ENCODE results near the gene RBMS3.

RBMS3 gene

DNA sequence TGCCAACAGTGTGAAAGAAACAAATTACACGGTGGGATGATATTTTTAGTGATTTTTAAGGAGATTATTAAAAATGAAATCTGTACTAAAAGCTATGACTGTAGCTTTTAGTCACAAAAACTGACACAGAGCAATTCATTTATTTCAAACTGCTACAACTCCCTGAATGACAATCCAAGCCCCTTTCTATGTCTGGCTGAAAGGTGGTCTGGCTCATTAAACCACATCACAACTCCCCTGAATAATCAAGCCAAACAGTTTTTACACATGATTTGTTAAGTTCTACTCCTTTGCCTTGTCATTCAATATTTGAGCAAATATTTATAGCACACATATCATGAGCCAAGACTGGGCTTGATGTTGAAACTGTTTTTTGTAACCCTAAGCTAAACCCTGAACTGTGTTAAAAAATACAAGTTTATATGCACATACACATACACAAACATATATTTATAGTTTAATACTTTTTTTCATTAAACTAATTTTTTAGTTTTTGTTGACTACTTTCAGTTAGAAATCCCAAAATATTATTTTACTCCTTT is 125.5 kb downstream of the RBMS3 start:
- no peak for FAIRE-seq
- TF ChIP-seq, protein P1, sequence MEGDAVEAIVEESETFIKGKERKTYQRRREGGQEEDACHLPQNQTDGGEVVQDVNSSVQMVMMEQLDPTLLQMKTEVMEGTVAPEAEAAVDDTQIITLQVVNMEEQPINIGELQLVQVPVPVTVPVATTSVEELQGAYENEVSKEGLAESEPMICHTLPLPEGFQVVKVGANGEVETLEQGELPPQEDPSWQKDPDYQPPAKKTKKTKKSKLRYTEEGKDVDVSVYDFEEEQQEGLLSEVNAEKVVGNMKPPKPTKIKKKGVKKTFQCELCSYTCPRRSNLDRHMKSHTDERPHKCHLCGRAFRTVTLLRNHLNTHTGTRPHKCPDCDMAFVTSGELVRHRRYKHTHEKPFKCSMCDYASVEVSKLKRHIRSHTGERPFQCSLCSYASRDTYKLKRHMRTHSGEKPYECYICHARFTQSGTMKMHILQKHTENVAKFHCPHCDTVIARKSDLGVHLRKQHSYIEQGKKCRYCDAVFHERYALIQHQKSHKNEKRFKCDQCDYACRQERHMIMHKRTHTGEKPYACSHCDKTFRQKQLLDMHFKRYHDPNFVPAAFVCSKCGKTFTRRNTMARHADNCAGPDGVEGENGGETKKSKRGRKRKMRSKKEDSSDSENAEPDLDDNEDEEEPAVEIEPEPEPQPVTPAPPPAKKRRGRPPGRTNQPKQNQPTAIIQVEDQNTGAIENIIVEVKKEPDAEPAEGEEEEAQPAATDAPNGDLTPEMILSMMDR (IDR thresholded peaks at IDR 0.05; ENCODE audit: insufficient read depth, missing control alignments), result no peak
- DNase-seq (ENCODE audit: insufficient read length, low spot score), result no peak

DNA sequence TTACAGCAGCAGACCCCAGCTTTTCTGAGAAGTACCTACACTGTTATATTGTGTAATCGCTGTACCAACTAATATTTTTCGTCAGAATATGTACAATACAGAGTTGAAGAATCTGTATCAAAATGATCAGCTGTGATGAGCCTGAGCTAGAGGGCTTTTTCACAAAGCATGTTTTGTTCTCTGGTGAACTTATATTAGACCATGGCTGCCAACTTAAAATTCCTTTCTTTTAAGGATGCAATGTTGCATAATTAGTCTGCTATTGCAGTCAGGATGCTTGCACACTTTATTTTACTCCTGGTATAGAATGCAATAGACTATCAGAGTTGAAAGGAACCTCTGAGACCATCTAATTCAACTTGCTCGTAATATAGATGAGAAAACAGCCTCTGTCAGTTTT is 127.8 kb downstream of the RBMS3 start:
- FAIRE-seq (no peak), DNase-seq (ENCODE audit: insufficient read length, low spot score) (no peak)
- TF ChIP-seq, protein P1 (IDR thresholded peaks at IDR 0.05; ENCODE audit: insufficient read depth, missing control alignments), result no peak

DNA sequence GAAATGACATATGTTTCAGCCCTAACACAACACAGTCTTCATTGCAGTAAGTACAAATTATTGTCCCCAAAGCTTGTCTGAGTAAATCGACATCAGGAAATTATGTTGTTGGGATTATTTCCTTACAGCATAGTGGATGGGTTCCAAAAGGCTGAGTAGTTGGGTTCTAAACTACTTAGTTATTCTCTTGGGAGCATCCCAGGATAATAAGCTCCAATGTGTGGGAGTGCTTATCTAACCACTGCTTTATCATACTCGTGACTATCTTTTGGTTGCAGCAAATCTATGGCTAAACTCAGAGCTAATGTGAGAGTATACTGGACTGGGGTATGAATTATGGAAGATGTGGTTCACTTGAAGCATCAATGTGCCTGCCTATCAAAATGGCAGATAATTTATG is 128.5 kb downstream of the RBMS3 start:
- DNase-seq (ENCODE audit: insufficient read length, low spot score) (no peak), FAIRE-seq (no peak)
- TF ChIP-seq, protein P1 (IDR thresholded peaks at IDR 0.05; ENCODE audit: insufficient read depth, missing control alignments), result no peak

DNA sequence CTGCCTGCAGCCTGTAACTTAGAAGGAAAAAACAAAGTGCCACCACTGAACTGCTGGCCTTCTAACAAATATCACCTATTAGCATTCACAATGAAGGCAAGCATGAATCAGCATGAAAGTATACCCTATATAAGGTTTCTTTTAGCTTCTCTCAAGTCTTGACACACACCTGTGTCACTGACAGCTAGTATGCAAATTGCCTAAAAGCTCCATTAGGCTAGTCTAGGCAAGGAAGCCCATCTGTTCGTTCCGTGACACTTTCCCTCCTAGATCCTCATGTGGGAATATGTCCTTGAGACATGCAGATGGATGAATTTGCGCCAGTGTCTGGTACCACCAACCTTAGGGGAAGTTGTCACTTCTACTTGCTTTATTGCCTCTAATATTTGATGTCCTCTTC is 129.3 kb downstream of the RBMS3 start:
- TF ChIP-seq, protein P1 (IDR thresholded peaks at IDR 0.05; ENCODE audit: insufficient read depth, missing control alignments), result no peak
- DNase-seq (ENCODE audit: insufficient read length, low spot score), result no peak
- no peak for FAIRE-seq

DNA sequence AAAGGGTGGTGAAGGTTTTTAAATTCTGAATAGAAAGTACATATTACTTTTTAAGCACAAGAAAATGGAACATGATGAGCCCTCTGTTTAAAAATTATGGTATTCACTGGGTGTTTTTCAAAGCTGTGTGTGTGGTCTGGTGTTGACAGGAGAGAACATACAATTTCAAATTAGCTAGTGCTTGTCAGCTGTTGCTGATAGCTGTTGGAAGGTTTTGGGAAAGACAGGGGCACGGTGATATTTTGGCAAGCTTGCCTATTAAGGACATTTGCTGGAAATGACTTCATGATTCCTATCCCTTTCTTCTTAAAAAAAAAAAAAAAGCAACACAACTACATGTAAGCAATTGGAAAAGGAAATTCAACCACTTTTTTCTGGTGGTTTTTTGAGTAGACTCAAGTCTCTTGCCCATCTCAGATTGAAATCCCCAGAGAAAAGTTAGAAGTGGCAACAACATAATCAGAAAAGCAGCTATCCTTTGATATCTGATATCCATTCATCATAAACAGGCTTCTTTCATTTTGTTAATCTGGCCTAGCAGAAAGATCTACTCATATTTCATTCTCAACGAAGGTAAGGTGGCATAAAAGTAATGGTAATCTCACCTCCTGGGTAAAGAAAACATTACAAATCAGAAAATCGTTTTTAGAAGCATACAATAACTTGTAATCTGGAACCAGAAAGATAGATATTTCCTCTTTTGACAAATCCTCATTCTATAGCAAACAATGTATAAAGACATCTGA is 130.0 kb downstream of the RBMS3 start:
- TF ChIP-seq, protein P1 (IDR thresholded peaks at IDR 0.05; ENCODE audit: insufficient read depth, missing control alignments), result no peak
- FAIRE-seq (no peak), DNase-seq (ENCODE audit: insufficient read length, low spot score) (no peak)

DNA sequence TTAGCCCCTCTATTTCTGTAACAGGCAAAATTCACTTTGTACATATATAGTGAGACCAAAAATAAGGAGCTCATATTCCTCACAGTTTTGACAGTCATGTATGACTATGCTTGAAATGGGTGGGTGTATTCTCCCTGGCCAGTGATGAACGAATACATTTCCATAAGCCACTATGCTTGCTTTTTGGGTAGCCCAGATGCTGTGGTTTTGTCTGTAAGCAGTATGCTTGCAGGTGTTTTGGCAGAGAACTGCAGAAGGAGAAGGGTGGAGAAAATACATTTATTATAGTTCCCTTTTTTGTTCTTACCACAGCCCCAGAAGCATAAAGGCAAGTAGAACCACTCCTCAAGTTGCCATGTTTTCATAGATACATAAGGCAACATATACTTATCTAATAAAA is 131.2 kb downstream of the RBMS3 start:
- FAIRE-seq (no peak), DNase-seq (ENCODE audit: insufficient read length, low spot score) (no peak)
- TF ChIP-seq, protein P1 (IDR thresholded peaks at IDR 0.05; ENCODE audit: insufficient read depth, missing control alignments), result no peak
